Gastrocnemius medialis (tissue), 4 donors: ENCODE data around the gene HOXA9. TPM values are rescaled to one million over a fixed set of nuclear protein-coding genes. Genes with fewer than 3 reads are reported as not detected.

Experiments used
- ATAC-seq, 2 donors: fragments of 150-250 bp; one replicate each; pipeline ENCODE4 v1.9.1; 2016
- DNase-seq, 2 donors: peaks; one replicate each; pipeline ENCODE4 v3.0.0-alpha.2; 2019
- H3K27ac ChIP-seq, 4 donors: fragments of 200-600 bp; sonication (generic); 1 replicate in 1 of 4; 2 replicates in 3 of 4; pipeline ENCODE4 v1.5.1; 2016 to 2018; ENCODE audit warnings: mild to moderate bottlenecking in 2 of 4, moderate library complexity in 1 of 4
- H3K27me3 ChIP-seq, 3 donors: fragments of 200-600 bp; sonication (generic) in 2 of 3; 1 replicate in 1 of 3; 2 replicates in 2 of 3; pipeline versions ENCODE4 v1.5.1 to v1.6.0; 2016 to 2019; ENCODE audit warnings: mild to moderate bottlenecking in 1 of 3, moderate library complexity in 1 of 3
- H3K36me3 ChIP-seq, 2 donors: fragments of 200-600 bp; sonication (generic) in 1 of 2; one replicate each; pipeline ENCODE4 v1.5.1; 2017 to 2018
- H3K4me1 ChIP-seq, 2 donors: fragments of 200-600 bp; sonication (generic) in 1 of 2; one replicate each; pipeline ENCODE4 v1.5.1; 2016 to 2017; ENCODE audit warnings: mild to moderate bottlenecking in 2 of 2
- H3K4me3 ChIP-seq, 4 donors: fragments of 200-600 bp; sonication (generic) in 3 of 4; 1 replicate in 1 of 4; 2 replicates in 3 of 4; pipeline ENCODE4 v1.5.1; 2016 to 2019; ENCODE audit warnings: mild to moderate bottlenecking in 2 of 4
- H3K9me3 ChIP-seq, 3 donors: fragments of 200-600 bp; sonication (generic) in 2 of 3; 1 replicate in 1 of 3; 2 replicates in 2 of 3; pipeline ENCODE4 v1.5.1; 2016 to 2019
- CTCF ChIP-seq, 5 experiments: fragments of 450-650 bp in 3 of 5; fragments of 200-600 bp in 2 of 5; sonication (generic) in 2 of 5; IDR thresholded peaks in 4 of 5; conservative IDR thresholded peaks in 1 of 5; 1 replicate in 4 of 5; 2 replicates in 1 of 5; pipeline ENCODE4 v1.5.1; 2016 to 2019; ENCODE audit warnings: antibody characterized with exemption in 5 of 5, mild to moderate bottlenecking in 3 of 5, moderate library complexity in 3 of 5
- POLR2A ChIP-seq, 2 donors: fragments of 450-650 bp; IDR thresholded peaks; one replicate each; pipeline ENCODE4 v1.6.1; 2017; ENCODE audit warnings: antibody characterized with exemption in 2 of 2, mild to moderate bottlenecking in 2 of 2, moderate library complexity in 2 of 2
- in situ Hi-C, 4 donors: fragments of 200-750 bp; cut with MboI; loops; one replicate each; pipeline versions ENCODE4 v1.15.0 to v1.8.0; 2017; ENCODE audit warnings: low sequenced_read_pairs in 4 of 4
- intact Hi-C: fragments of 100-400 bp; cut with DNase I; formaldehyde crosslinking; loops from one replicate; pipeline ENCODE4 v1.15.1; 2023; ENCODE audit warnings: low total_unique reads
- total RNA-seq, 4 donors: library from RNA; depleted of rRNA; stranded (reverse); fragments of >200 nt; gene quantifications; one replicate each; pipeline versions ENCODE4 v1.1.0 to v1.2.3, GENCODE V29; 2016

The HOXA9 gene
- total RNA-seq, 4 donors from 2014 or later: 18.9 to 30.3 (median 19.5) TPM

DNA sequence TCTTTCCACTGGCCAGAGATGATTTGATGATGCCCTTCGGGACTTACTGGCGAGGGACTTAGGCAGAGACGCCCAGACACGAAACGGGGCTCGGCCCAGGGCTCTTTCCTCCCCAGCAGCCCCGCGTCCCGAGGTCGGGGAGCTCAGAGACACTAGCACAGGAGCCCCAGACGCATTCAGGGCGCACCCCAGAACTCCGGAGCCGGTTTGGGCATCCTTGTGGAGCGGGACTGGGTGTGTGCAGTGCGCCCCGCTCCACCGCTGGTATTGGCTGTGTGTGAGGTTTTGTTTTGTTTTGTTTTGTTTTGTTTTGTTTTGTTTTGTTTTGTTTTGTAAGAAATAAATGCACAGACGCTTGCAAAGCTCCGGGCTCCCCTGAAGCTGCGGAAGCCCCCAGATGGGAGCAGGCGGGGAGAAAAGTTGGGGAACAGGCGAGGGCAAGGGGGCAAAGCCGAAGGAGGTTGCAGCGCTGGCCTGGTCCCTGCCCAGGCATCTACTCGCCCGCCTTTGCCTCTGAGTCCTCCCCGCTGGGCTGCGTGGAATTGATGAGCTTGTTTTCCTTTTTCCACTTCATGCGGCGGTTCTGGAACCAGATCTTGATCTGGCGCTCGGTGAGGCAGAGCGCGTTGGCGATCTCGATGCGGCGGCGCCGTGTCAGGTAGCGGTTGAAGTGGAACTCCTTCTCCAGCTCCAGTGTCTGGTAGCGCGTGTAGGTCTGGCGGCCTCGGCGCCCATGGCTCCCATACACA lies 20.0 kb downstream of the HOXA9 start:
- H3K4me1 ChIP-seq: peaks cover 39 to 40% of the 10 kb centered on the region in 2 donors
- H3K9me3 ChIP-seq: no peaks in the 10 kb centered on the region
- H3K27ac ChIP-seq: peak overlapping the region in 2 of 4 donors; percentile 92 to 94
- in situ Hi-C loops: loop anchor here in 3 of 4 donors (5.0 to 10.0 kb wide), 3 partner anchors 288 to 781 kb away; no protein-coding TSS in a partner anchor
- ATAC-seq (no peak), DNase-seq (no peak)
- intact Hi-C loops: no loop called here
- H3K27me3 ChIP-seq: no peaks in the 10 kb centered on the region
- H3K36me3 ChIP-seq: peaks cover 0 to 20% of the 10 kb centered on the region in 2 donors
- H3K4me3 ChIP-seq: no peak overlapping the region
- TF ChIP-seq CTCF (IDR thresholded peaks at IDR 0.05 in 4 of 5, conservative IDR thresholded peaks at IDR 0.05 in 1 of 5) (no peak), POLR2A (IDR thresholded peaks at IDR 0.05) (no peak)

GRCh38 chr7:27144781-27145164 lies 20.6 kb downstream of the HOXA9 start:
- in situ Hi-C loops: loop anchor here in 3 of 4 donors (5.0 to 10.0 kb wide), 4 partner anchors 287 to 780 kb away; no protein-coding TSS in a partner anchor
- intact Hi-C loops: no loop called here
- Histone ChIP-seq H3K4me3 (no peak overlapping the region), H3K9me3 (no peaks in the 10 kb centered on the region), H3K36me3 (peaks cover 0 to 20% of the 10 kb centered on the region in 2 donors), H3K27ac (peak overlapping the region in 3 of 4 donors; percentile 63 to 94 (median 66)), H3K27me3 (no peaks in the 10 kb centered on the region), H3K4me1 (peaks cover 33 to 35% of the 10 kb centered on the region in 2 donors)
- DNase-seq (no peak), ATAC-seq (no peak)
- TF ChIP-seq POLR2A (IDR thresholded peaks at IDR 0.05) (no peak), CTCF (IDR thresholded peaks at IDR 0.05 in 4 of 5, conservative IDR thresholded peaks at IDR 0.05 in 1 of 5) (no peak)

- Histone ChIP-seq H3K36me3 (peaks cover 0 to 20% of the 10 kb centered on the region in 2 donors), H3K27ac (peak overlapping the region; percentile 30 to 94 (median 64)), H3K4me1 (peaks cover 27 to 29% of the 10 kb centered on the region in 2 donors), H3K27me3 (no peaks in the 10 kb centered on the region), H3K4me3 (peak overlapping the region in 2 of 4 donors; percentile 14 to 26), H3K9me3 (no peaks in the 10 kb centered on the region)
- intact Hi-C loops (no loop called here), in situ Hi-C loops (loop anchor here in 2 of 4 donors (5.0 to 10.0 kb wide), 3 partner anchors 289 to 779 kb away; no protein-coding TSS in a partner anchor)
- DNase-seq (no peak), ATAC-seq (no peak)
- no peak for TF ChIP-seq POLR2A (IDR thresholded peaks at IDR 0.05)
- TF ChIP-seq CTCF (IDR thresholded peaks at IDR 0.05 in 4 of 5, conservative IDR thresholded peaks at IDR 0.05 in 1 of 5): peak in 3 of 5 experiments; percentile 9 to 62 (median 36)
Measured at GRCh38 chr7:27143950-27144780, 21.2 kb downstream of the HOXA9 start.

DNA sequence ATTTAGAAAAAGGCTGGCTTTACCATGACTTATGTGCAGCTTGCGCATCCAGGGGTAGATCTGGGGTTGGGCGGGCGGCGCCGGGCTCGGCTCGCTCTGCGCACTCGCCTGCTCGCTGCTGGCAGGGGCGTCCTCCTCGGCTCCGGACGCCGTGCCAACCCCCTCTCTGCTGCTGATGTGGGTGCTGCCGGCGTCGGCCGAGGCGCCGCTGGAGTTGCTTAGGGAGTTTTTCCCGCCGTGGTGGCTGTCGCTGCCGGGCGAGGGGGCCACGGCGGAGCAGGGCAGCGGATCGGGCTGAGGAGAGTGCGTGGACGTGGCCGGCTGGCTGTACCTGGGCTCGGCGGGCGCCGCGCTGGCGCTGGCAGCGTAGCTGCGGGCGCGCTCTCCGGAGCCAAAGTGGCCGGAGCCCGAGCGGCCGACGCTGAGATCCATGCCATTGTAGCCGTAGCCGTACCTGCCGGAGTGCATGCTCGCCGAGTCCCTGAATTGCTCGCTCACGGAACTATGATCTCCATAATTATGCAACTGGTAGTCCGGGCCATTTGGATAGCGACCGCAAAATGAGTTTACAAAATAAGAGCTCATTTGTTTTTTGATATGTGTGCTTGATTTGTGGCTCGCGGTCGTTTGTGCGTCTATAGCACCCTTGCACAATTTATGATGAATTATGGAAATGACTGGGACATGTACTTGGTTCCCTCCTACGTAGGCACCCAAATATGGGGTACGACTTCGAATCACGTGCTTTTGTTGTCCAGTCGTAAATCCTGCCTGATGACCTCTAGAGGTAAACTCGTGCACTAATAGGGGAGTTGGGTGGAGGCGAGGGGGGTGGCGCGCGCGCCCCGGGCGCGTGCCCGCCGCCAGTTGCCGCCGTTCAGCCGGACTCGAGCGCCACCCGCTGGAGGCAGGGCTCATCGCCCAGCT lies 22.1 kb downstream of the HOXA9 start, which contains the start of gene HOXA5:
Gene HOXA5, minus strand, starts transcription at position 659 of the 927 bp plus-strand sequence. Its CDS starts 74 bp downstream, at position 585.
- DNase-seq: peak; percentile 76 to 80
- no peaks in the 10 kb centered on the region for H3K27me3 ChIP-seq

More for the DNA sequence above, 22.1 kb downstream of the HOXA9 start, which contains the start of gene HOXA5:
- ATAC-seq: peak; percentile 82 to 95
- in situ Hi-C loops: loop anchor here in 2 of 4 donors (5.0 to 10.0 kb wide), 3 partner anchors 288 to 778 kb away; no protein-coding TSS in a partner anchor
- H3K27ac ChIP-seq: peak within 1 kb of the TSS; percentile 79 to 94 (median 88)
- peaks cover 18 to 24% of the 10 kb centered on the region in 2 donors for H3K4me1 ChIP-seq
- TF ChIP-seq POLR2A (IDR thresholded peaks at IDR 0.05): peak; percentile 57 to 83
- TF ChIP-seq CTCF (IDR thresholded peaks at IDR 0.05 in 4 of 5, conservative IDR thresholded peaks at IDR 0.05 in 1 of 5): peak in 4 of 5 experiments; percentile 77 to 90 (median 86)
- H3K9me3 ChIP-seq: no peaks in the 10 kb centered on the region
- peak within 1 kb of the TSS; percentile 56 to 68 (median 62) for H3K4me3 ChIP-seq
- intact Hi-C loops: no loop called here
- peaks cover 0 to 20% of the 10 kb centered on the region in 2 donors for H3K36me3 ChIP-seq
